Small intestine (tissue), 7 donors: ENCODE measurements around the gene UBTF. TPM values are rescaled to one million over a fixed set of nuclear protein-coding genes. Genes with fewer than 3 reads are reported as not detected.

Source experiments
- DNase-seq, 2 donors: peaks; one replicate each; pipeline versions ENCODE4 v3.0.0 to v3.0.0-alpha.2; 2013
- FAIRE-seq: peaks from 2 replicates; lab custom pipeline; 2012; peaks lifted over from hg19 to GRCh38; lab: Jason Lieb, UNC
- H3K27ac ChIP-seq, 3 donors: one replicate each; pipeline ENCODE4 v1.5.1; 2013; ENCODE audit warnings: low read length in 2 of 3, mild to moderate bottlenecking in 2 of 3, control low read depth in 1 of 3, inconsistent platforms in 1 of 3, low read depth in 1 of 3, moderate library complexity in 1 of 3
- H3K27me3 ChIP-seq, 3 donors: one replicate each; pipeline ENCODE4 v1.6.1; 2013; ENCODE audit warnings: low read length in 3 of 3, inconsistent platforms in 1 of 3; ENCODE audit not compliant: control insufficient read depth in 3 of 3, insufficient read depth in 3 of 3
- H3K36me3 ChIP-seq, 3 donors: one replicate each; pipeline ENCODE4 v1.6.1; 2013; ENCODE audit warnings: low read length in 3 of 3, inconsistent platforms in 1 of 3, low read depth in 1 of 3, mild to moderate bottlenecking in 1 of 3, moderate library complexity in 1 of 3; ENCODE audit not compliant: control insufficient read depth in 3 of 3, insufficient read depth in 2 of 3
- H3K4me1 ChIP-seq, 3 donors: one replicate each; pipeline ENCODE4 v1.6.1; 2013; ENCODE audit warnings: low read length in 2 of 3, inconsistent platforms in 1 of 3, low read depth in 1 of 3, mild to moderate bottlenecking in 1 of 3, moderate library complexity in 1 of 3; ENCODE audit not compliant: control insufficient read depth in 3 of 3, insufficient read depth in 2 of 3
- H3K4me3 ChIP-seq, 3 donors: one replicate each; pipeline ENCODE4 v1.5.1; 2013; ENCODE audit warnings: low read length in 3 of 3, control low read depth in 1 of 3, inconsistent platforms in 1 of 3, low read depth in 1 of 3, mild to moderate bottlenecking in 1 of 3, moderate library complexity in 1 of 3
- H3K9me3 ChIP-seq, 2 donors: one replicate each; pipeline ENCODE4 v1.6.1; 2013; ENCODE audit warnings: low read depth in 1 of 2, low read length in 1 of 2; ENCODE audit not compliant: control insufficient read depth in 2 of 2, insufficient read depth in 1 of 2
- WGBS, 3 donors: extraction: QIAGEN DNeasy Blood & Tissue Kit; methylation state at CpG; one replicate each; pipeline ENCODE4 v1.1.7; 2013; 5-methylcytosine and 5-hydroxymethylcytosine counted together
- polyA plus RNA-seq, 4 donors: library from polyadenylated mRNA; stranded (reverse) in 3 of 4; unstranded in 1 of 4; fragments of 200-250 nt in 3 of 4; fragments of 120-200 nt in 1 of 4; gene quantifications; one replicate each; pipeline versions ENCODE4 v1.2.1 to v1.2.3, GENCODE V29; 2013
- donor health status: healthy with polysubstance abuse.
- donor health status: control.
- donor health status: control.
- donor health status: Bipolar disorder and iron deficiency.
- donor health status: healthy.

UBTF gene
- polyA plus RNA-seq, 4 donors: 32.7 to 61.8 (median 38.2) TPM

DNA sequence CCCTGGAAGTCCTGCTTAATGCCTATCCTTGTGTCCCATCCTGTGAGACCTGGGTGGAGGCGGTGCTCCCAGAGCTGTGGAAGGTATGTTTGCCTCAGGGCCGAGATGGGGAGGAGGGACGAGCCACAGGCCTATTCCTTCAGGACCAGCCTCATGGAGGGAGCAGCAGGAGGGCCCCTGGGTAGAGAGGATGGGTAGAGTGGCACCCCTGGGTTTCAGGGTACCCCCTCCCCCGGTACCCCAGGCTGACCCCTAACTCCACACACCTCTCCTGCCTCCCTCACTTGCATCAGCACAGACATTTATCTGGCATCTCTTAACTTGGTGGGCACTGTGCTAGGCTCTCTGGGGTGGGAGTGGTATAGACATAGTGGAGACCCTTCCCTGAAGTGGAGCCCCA lies 41.8 kb downstream of the UBTF start:
- 90 to 98% (median 94%) methylated on average over 4 of the region's 4 CpGs for WGBS, 3 donors
- no peaks in the 10 kb centered on the region for H3K9me3 ChIP-seq

DNA sequence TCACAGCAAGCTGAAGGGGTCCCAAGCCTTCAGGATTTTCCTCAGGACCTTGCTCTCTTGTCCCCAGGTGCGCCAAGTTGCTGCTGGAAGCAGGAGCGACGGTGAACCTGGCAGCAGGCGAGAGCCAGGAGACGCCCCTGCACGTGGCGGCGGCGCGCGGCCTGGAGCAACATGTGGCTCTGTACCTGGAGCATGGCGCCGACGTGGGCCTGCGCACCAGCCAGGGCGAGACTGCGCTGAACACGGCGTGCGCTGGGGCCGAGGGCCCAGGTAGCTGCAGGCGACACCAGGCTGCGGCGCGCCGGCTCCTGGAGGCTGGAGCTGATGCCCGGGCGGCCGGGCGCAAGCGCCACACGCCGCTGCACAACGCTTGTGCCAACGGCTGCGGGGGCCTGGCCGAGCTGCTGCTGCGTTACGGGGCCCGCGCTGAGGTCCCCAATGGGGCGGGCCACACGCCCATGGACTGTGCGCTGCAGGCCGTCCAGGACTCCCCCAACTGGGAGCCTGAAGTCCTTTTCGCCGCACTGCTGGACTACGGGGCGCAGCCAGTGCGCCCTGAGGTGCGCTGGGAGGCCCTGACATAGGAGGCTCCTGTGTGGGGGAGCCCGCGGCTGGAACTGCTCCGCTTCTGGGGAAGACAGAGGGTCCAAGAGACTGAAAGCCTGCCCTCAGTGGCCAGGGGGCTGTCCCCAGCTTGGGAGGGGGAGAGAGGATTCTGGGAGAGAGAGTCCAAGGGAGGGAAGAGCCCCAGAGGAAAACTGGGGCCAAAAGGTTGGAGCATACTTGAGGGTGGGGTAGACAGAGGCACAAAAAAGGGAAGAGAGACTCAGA lies 42.6 kb downstream of the UBTF start:
- no peak overlapping the region for H3K27ac ChIP-seq
- H3K4me1 ChIP-seq: no peaks in the 10 kb centered on the region
- DNase-seq (no peak), FAIRE-seq (no peak)
- H3K36me3 ChIP-seq: peaks cover 0 to 33% (median 2%) of the 10 kb centered on the region in 3 donors
- WGBS, 3 donors: 94 to 98% (median 97%) methylated on average over 49 to 54 of the region's 54 CpGs
- H3K4me3 ChIP-seq: no peak overlapping the region
- no peaks in the 10 kb centered on the region for H3K9me3 ChIP-seq
- H3K27me3 ChIP-seq: no peaks in the 10 kb centered on the region

More for the DNA sequence above, 41.8 kb downstream of the UBTF start:
- peaks cover 0 to 40% (median 6%) of the 10 kb centered on the region in 3 donors for H3K36me3 ChIP-seq
- H3K27me3 ChIP-seq: no peaks in the 10 kb centered on the region
- no peak overlapping the region for H3K4me3 ChIP-seq
- no peak for FAIRE-seq
- no peak for DNase-seq
- no peak overlapping the region for H3K27ac ChIP-seq
- no peaks in the 10 kb centered on the region for H3K4me1 ChIP-seq

DNA sequence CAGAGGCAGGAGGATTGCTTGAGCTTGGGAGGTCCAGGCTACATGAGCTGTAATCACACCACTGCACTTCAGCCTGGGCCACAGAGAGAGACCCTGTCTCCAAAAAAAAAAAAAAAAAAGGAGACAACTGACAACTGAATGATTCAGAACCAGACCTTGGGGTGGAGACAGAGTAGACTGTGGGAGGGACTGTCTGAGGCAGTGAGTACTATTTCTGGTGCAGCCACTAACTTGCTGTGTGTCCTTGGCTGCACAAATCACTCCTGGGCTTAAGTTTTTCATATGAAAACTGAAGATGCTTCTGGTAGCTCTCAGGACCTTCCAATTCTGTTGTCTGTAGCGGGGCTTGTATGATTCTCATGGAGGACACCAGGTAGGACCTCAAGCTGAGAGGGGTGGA lies 43.2 kb downstream of the UBTF start:
- peaks cover 0 to 33% (median 2%) of the 10 kb centered on the region in 3 donors for H3K36me3 ChIP-seq
- no peaks in the 10 kb centered on the region for H3K9me3 ChIP-seq
- no peaks in the 10 kb centered on the region for H3K4me1 ChIP-seq
- H3K4me3 ChIP-seq: no peak overlapping the region
- no peaks in the 10 kb centered on the region for H3K27me3 ChIP-seq
- no peak overlapping the region for H3K27ac ChIP-seq
- no peak for DNase-seq
- no peak for FAIRE-seq
- 95 to 100% (median 98%) methylated on average over 1 of the region's 1 CpG for WGBS, 3 donors

DNA sequence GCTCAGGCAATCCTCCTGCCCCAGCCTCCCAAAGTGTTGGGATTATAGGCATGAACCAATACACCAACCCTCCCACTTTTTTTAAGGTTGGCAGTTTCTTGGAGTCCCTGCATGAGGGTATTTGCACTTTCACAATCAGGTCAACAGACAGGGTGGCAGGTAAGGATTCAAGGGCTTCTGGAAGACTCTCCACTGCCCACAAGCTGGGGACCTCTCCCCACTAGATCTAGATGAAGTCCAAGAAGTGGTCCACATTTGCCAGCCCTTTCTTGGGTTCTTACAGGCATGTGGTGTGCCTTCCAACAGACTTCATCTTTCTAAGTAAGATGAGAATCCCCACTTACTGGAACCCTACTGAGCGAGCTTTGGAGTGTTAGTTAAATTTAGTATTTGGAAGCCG lies 45.0 kb downstream of the UBTF start:
- no peak overlapping the region for H3K4me3 ChIP-seq
- peaks cover 0 to 6% (median 0%) of the 10 kb centered on the region in 3 donors for H3K4me1 ChIP-seq
- peaks cover 0 to 33% (median 2%) of the 10 kb centered on the region in 3 donors for H3K36me3 ChIP-seq
- H3K27ac ChIP-seq: no peak overlapping the region
- FAIRE-seq: no peak
- no peaks in the 10 kb centered on the region for H3K9me3 ChIP-seq
- WGBS, 3 donors: 93 to 98% (median 96%) methylated on average over 2 of the region's 2 CpGs
- no peak for DNase-seq
- peaks cover 0 to 9% (median 0%) of the 10 kb centered on the region in 3 donors for H3K27me3 ChIP-seq

DNA sequence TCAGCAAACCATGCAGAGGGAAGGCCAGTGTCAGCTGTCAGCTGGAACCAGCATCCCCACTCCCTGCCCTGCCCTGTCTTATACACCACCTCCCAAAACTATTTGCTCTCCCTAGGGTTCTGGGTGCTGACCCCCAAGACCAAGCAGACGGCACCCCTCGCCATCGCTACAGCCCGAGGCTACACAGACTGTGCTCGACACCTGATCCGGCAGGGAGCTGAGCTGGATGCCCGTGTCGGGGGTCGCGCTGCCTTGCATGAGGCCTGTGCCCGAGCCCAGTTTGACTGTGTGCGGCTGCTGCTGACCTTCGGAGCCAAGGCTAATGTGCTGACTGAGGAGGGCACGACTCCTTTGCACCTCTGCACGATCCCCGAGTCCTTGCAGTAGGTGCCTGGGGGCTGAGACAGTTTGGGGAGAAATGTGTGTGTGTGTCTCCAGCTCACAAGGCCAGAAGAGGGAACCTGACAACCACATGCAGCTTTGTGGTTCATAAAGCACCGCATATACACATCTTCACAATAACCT lies 47.5 kb downstream of the UBTF start:
- FAIRE-seq: no peak
- no peak overlapping the region for H3K4me3 ChIP-seq
- WGBS, 3 donors: 64 to 82% (median 65%) methylated on average over 17 of the region's 17 CpGs
- no peaks in the 10 kb centered on the region for H3K9me3 ChIP-seq
- H3K27ac ChIP-seq: no peak overlapping the region
- H3K4me1 ChIP-seq: peaks cover 0 to 10% (median 0%) of the 10 kb centered on the region in 3 donors
- H3K36me3 ChIP-seq: peaks cover 0 to 14% (median 2%) of the 10 kb centered on the region in 3 donors
- peaks cover 0 to 9% (median 0%) of the 10 kb centered on the region in 3 donors for H3K27me3 ChIP-seq
- DNase-seq: no peak

DNA sequence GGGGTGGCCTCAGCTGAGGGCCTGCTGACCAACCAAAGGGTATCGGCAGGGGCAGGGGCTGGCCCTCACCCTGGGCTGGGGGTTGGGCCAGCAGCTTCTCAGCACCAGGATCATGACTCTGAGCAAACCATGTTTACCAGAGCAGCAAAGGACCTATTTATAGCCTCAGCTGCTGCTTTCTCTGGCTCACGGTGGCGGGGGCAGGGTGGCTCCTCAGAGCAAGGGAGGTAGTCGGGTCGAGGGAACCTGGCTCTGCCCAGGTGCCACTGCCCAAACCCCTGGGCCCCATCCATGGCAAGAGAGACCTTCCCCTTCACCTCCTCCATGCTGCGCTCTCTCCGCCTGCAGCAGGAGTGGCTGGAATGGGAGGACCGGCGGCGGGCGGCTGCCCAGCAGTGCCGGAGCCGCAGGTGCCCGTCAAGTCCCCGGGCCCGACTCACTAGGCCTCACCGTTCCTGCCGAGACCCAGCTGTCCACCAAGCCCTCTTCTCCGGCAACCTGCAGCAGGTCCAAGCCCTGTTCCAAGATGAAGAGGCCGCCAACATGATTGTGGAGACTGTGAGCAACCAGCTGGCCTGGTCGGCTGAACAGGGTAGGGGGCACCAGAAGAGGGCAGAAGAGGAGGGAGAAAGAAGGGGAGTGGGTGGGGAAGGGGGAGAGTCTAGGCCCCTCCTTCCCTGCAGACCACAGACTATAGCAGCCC lies 48.8 kb downstream of the UBTF start, which contains the start of gene ASB16:
ASB16 (plus strand) TSS at position 206 of the 703 bp plus-strand sequence; CDS start at position 292, 86 bp downstream.
- Histone ChIP-seq H3K27me3 (peaks cover 0 to 9% (median 0%) of the 10 kb centered on the region in 3 donors), H3K4me3 (no peak within 1 kb of the TSS)

DNA sequence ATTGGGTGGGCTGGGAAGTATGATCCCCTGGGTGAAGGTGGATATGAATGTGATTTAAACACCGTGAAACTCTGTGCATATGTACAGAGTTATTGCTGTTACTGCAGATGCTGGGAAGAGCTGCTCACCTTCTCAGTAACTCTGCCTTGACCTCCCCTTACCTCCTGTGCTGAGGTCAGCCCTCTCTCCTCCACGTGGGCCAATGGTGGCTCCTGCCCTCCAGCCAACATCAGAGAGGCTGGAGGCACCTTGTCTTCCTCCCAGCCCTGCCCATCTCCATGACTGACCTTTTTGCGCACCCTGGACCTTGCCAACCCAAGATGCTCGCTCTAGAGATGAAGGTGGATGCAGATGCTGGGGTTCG lies 49.4 kb downstream of the UBTF start:
- DNase-seq (no peak), FAIRE-seq (no peak)
- Histone ChIP-seq H3K36me3 (peaks cover 0 to 4% (median 0%) of the 10 kb centered on the region in 3 donors), H3K9me3 (no peaks in the 10 kb centered on the region), H3K4me3 (no peak overlapping the region), H3K27me3 (peaks cover 0 to 9% (median 0%) of the 10 kb centered on the region in 3 donors), H3K27ac (peak overlapping the region in 1 of 3 donors; percentile 51), H3K4me1 (peaks cover 0 to 10% (median 0%) of the 10 kb centered on the region in 3 donors)
- 49 to 59% (median 58%) methylated on average over 5 of the region's 5 CpGs for WGBS, 3 donors

More for the DNA sequence above, 48.8 kb downstream of the UBTF start, which contains the start of gene ASB16:
- peaks cover 0 to 4% (median 2%) of the 10 kb centered on the region in 3 donors for H3K36me3 ChIP-seq
- H3K4me1 ChIP-seq: peaks cover 0 to 10% (median 0%) of the 10 kb centered on the region in 3 donors
- H3K27ac ChIP-seq: peak within 1 kb of the TSS in 1 of 3 donors; percentile 51
- WGBS, 3 donors: 32 to 52% (median 45%) methylated on average over 18 to 21 of the region's 21 CpGs
- DNase-seq (peak in 1 of 2 donors; percentile 22), FAIRE-seq (no peak)
- no peaks in the 10 kb centered on the region for H3K9me3 ChIP-seq
